Neural cell (in vitro differentiated cells): Measurements from ENCODE around the gene ELFN1. TPM values are rescaled to one million over a fixed set of nuclear protein-coding genes. Genes with fewer than 3 reads are reported as not detected.

Source experiments
- H2AFZ ChIP-seq: fragments of 200-600, 300-800 bp; sonication (generic), shearing (Covaris generic); 2 replicates; pipeline ENCODE4 v1.6.0; 2014; ENCODE audit warnings: low read depth, mild to moderate bottlenecking, antibody characterized with exemption, low read length, moderate library complexity
- H3F3A ChIP-seq: fragments of 200-600 bp; shearing (Covaris generic); 2 replicates; pipeline ENCODE4 v1.6.1; 2016; ENCODE audit warnings: mild to moderate bottlenecking, moderate library complexity, mixed read lengths, antibody characterized with exemption, low read length; ENCODE audit not compliant: insufficient read depth, poor library complexity, severe bottlenecking
- H3K27ac ChIP-seq: fragments of 200-600, 300-800 bp; sonication (generic), shearing (Covaris generic); 2 replicates; pipeline ENCODE4 v1.5.1; 2014; ENCODE audit warnings: mild to moderate bottlenecking, low read length, moderate library complexity
- H3K27me3 ChIP-seq: fragments of 300-800, 200-600 bp; sonication (generic), shearing (Covaris generic); 2 replicates; pipeline ENCODE4 v1.6.0; 2014; ENCODE audit warnings: mild to moderate bottlenecking, low read depth, low read length, moderate library complexity; ENCODE audit not compliant: insufficient read depth
- H3K36me3 ChIP-seq: fragments of 300-800, 200-600 bp; sonication (generic), shearing (Covaris generic); 2 replicates; pipeline ENCODE4 v1.5.1; 2014; ENCODE audit warnings: mild to moderate bottlenecking, antibody characterized with exemption, low read length, moderate library complexity; ENCODE audit not compliant: insufficient read depth
- H3K4me2 ChIP-seq: fragments of 300-800, 200-600 bp; sonication (generic), shearing (Covaris generic); 2 replicates; pipeline ENCODE4 v1.6.0; 2014; ENCODE audit warnings: mild to moderate bottlenecking, low read length
- H3K4me3 ChIP-seq: fragments of 300-800, 200-600 bp; sonication (generic), shearing (Covaris generic); 2 replicates; pipeline ENCODE4 v1.5.1; 2014; ENCODE audit warnings: mild to moderate bottlenecking, low read length, moderate library complexity
- H3K79me2 ChIP-seq: fragments of 200-600 bp; shearing (Covaris generic); replicated peaks from 2 replicates; pipeline ENCODE4 v1.6.0; 2014; ENCODE audit warnings: mild to moderate bottlenecking, low read length, moderate library complexity; ENCODE audit not compliant: insufficient read depth
- H3K9ac ChIP-seq: fragments of 300-800, 200-600 bp; sonication (generic), shearing (Covaris generic); 2 replicates; pipeline ENCODE4 v1.6.1; 2016; ENCODE audit warnings: mild to moderate bottlenecking, low read length, mixed read lengths
- H3K9me2 ChIP-seq: fragments of 200-600 bp; shearing (Covaris generic); 2 replicates; pipeline ENCODE4 v1.6.1; 2016; ENCODE audit warnings: mild to moderate bottlenecking, low read length, mixed read lengths; ENCODE audit not compliant: insufficient read depth
- H3K9me3 ChIP-seq: fragments of 200-600, 300-800 bp; sonication (generic), shearing (Covaris generic); 2 replicates; pipeline ENCODE4 v1.6.1; 2016; ENCODE audit warnings: mild to moderate bottlenecking, mixed run types, low read length, moderate library complexity, mixed read lengths
- H4K20me1 ChIP-seq: fragments of 200-600 bp; shearing (Covaris generic); 2 replicates; pipeline ENCODE4 v1.6.1; 2016; ENCODE audit warnings: mild to moderate bottlenecking, mixed run types; ENCODE audit not compliant: insufficient read depth
- EP300 ChIP-seq: fragments of 450-650 bp; conservative IDR thresholded peaks from 2 replicates; pipeline ENCODE4 v1.6.1; 2014; ENCODE audit warnings: antibody characterized with exemption, mild to moderate bottlenecking, moderate library complexity; ENCODE audit not compliant: poor library complexity, severe bottlenecking
- EZH2 ChIP-seq: fragments of 200-600, 300-800 bp; shearing (Covaris generic), sonication (generic); IDR thresholded peaks from 2 replicates; pipeline ENCODE4 v1.6.1; 2014; ENCODE audit warnings: antibody characterized with exemption, low read length, borderline replicate concordance, mild to moderate bottlenecking; ENCODE audit not compliant: insufficient read depth, poor library complexity, severe bottlenecking
- MXI1 ChIP-seq: fragments of 450-650 bp; conservative IDR thresholded peaks from 2 replicates; pipeline ENCODE4 v1.6.1; 2014; ENCODE audit warnings: antibody characterized with exemption, mild to moderate bottlenecking; ENCODE audit not compliant: poor library complexity, severe bottlenecking
- POLR2AphosphoS5 ChIP-seq: IDR thresholded peaks from 2 replicates; pipeline ENCODE4 v1.6.1; 2012
- RAD21 ChIP-seq: fragments of 450-650 bp; conservative IDR thresholded peaks from 2 replicates; pipeline ENCODE4 v1.6.1; 2014; ENCODE audit warnings: antibody characterized with exemption, mild to moderate bottlenecking, moderate library complexity
- SMC3 ChIP-seq: fragments of 450-650 bp; conservative IDR thresholded peaks from 2 replicates; pipeline ENCODE4 v1.6.1; 2014; ENCODE audit warnings: antibody characterized with exemption, mild to moderate bottlenecking, moderate library complexity; ENCODE audit not compliant: poor library complexity
- TAF1 ChIP-seq: IDR thresholded peaks from 2 replicates; pipeline ENCODE4 v1.6.1; 2012; ENCODE audit warnings: low read depth
- polyA plus RNA-seq: library from polyadenylated mRNA; depleted of rRNA; stranded (reverse); fragments of >200 nt; gene quantifications from 2 replicates; pipeline ENCODE4 v1.2.3, GENCODE V29; 2014
- TF ChIP-seq, protein P1 (sequence below): fragments of 450-650 bp; IDR thresholded peaks from 2 replicates; pipeline ENCODE4 v1.5.1; 2014; ENCODE audit warnings: antibody characterized with exemption, mild to moderate bottlenecking, moderate library complexity; ENCODE audit not compliant: poor library complexity, severe bottlenecking
- TF ChIP-seq, protein P2 (sequence below): IDR thresholded peaks from 2 replicates; pipeline ENCODE4 v1.6.1; 2012; ENCODE audit warnings: borderline replicate concordance

Gene ELFN1
- polyA plus RNA-seq, 1 donor from 2014 or later: 11.8 TPM

DNA sequence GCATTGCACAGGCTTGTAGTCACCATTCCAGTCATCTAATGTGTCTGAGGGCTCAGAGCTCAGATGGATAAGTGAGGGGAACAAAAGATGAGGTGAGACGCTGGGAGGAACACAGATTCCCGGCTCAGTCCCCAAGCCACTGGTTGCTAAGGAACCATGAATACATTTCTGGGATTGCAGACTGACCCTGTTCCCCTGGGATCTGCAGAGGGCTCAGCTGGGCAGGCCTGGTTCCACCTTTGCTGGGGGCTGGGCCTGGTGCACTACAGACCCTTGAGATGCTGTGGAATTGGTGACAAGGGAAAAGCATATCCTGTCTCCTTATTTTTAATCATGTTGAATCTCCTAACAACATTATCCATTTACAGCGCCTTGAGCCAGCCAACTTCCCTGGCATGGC is 19.2 kb downstream of the ELFN1 start:
- no peaks in the 10 kb centered on the region for H3K27me3 ChIP-seq
- H4K20me1 ChIP-seq: no peaks in the 10 kb centered on the region
- TF ChIP-seq EP300: no peak
- no peak for TF ChIP-seq MXI1
- TF ChIP-seq, protein P1, sequence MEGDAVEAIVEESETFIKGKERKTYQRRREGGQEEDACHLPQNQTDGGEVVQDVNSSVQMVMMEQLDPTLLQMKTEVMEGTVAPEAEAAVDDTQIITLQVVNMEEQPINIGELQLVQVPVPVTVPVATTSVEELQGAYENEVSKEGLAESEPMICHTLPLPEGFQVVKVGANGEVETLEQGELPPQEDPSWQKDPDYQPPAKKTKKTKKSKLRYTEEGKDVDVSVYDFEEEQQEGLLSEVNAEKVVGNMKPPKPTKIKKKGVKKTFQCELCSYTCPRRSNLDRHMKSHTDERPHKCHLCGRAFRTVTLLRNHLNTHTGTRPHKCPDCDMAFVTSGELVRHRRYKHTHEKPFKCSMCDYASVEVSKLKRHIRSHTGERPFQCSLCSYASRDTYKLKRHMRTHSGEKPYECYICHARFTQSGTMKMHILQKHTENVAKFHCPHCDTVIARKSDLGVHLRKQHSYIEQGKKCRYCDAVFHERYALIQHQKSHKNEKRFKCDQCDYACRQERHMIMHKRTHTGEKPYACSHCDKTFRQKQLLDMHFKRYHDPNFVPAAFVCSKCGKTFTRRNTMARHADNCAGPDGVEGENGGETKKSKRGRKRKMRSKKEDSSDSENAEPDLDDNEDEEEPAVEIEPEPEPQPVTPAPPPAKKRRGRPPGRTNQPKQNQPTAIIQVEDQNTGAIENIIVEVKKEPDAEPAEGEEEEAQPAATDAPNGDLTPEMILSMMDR: no peak
- TF ChIP-seq, protein P2, sequence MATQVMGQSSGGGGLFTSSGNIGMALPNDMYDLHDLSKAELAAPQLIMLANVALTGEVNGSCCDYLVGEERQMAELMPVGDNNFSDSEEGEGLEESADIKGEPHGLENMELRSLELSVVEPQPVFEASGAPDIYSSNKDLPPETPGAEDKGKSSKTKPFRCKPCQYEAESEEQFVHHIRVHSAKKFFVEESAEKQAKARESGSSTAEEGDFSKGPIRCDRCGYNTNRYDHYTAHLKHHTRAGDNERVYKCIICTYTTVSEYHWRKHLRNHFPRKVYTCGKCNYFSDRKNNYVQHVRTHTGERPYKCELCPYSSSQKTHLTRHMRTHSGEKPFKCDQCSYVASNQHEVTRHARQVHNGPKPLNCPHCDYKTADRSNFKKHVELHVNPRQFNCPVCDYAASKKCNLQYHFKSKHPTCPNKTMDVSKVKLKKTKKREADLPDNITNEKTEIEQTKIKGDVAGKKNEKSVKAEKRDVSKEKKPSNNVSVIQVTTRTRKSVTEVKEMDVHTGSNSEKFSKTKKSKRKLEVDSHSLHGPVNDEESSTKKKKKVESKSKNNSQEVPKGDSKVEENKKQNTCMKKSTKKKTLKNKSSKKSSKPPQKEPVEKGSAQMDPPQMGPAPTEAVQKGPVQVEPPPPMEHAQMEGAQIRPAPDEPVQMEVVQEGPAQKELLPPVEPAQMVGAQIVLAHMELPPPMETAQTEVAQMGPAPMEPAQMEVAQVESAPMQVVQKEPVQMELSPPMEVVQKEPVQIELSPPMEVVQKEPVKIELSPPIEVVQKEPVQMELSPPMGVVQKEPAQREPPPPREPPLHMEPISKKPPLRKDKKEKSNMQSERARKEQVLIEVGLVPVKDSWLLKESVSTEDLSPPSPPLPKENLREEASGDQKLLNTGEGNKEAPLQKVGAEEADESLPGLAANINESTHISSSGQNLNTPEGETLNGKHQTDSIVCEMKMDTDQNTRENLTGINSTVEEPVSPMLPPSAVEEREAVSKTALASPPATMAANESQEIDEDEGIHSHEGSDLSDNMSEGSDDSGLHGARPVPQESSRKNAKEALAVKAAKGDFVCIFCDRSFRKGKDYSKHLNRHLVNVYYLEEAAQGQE: no peak
- TF ChIP-seq TAF1: no peak

DNA sequence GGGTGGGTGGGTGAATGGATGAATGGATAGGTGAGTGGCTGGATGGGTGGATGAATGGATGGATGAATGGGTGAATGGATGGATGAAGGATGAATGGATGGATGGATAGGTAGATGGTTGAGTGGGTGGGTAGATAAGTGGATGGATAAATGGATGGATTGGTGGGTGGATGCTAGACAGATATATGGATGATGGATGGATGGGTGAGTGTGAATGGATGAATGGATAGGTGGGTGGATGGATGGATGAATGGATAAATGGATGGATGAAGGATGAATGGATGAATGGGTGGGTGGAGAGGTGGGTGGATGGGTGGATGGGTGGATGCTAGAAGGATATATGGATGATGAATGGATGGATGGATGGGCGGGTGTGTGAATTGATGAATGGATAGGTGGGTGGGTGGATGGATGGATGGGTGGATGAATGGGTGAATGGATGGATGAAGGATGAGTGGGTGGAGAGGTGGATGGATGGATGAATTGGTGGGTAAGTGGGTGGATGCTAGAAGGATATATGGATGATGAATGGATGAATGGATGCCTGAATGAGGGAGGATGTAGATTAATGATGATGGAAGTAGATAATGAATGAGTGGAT is 20.4 kb downstream of the ELFN1 start:
- Histone ChIP-seq H3K9ac (no peak overlapping the region), H2AFZ (no peak overlapping the region), H3K4me2 (no peak overlapping the region), H3K27me3 (no peaks in the 10 kb centered on the region), H4K20me1 (no peaks in the 10 kb centered on the region), H3K79me2 (peaks cover 29% of the 10 kb centered on the region), H3K9me3 (no peaks in the 10 kb centered on the region), H3F3A (no peaks in the 10 kb centered on the region), H3K36me3 (no peaks in the 10 kb centered on the region), H3K9me2 (no peaks in the 10 kb centered on the region), H3K27ac (no peak overlapping the region), H3K4me3 (no peak overlapping the region)
- TF ChIP-seq TAF1 (no peak), MXI1 (no peak), EZH2 (no peak), SMC3 (no peak), EP300 (no peak), RAD21 (no peak), POLR2AphosphoS5 (no peak)
- TF ChIP-seq, protein P1: no peak
- TF ChIP-seq, protein P2: no peak

More for the DNA sequence above, 19.2 kb downstream of the ELFN1 start:
- no peak overlapping the region for H3K9ac ChIP-seq
- H3K9me3 ChIP-seq: peaks cover 2% of the 10 kb centered on the region
- peaks cover 40% of the 10 kb centered on the region for H3K79me2 ChIP-seq
- no peak overlapping the region for H3K4me2 ChIP-seq
- no peaks in the 10 kb centered on the region for H3K9me2 ChIP-seq
- no peaks in the 10 kb centered on the region for H3F3A ChIP-seq
- no peak overlapping the region for H3K4me3 ChIP-seq
- H3K27ac ChIP-seq: peak overlapping the region; percentile 30
- H3K36me3 ChIP-seq: no peaks in the 10 kb centered on the region
- H2AFZ ChIP-seq: no peak overlapping the region
